Panc1 (cell line): Measurements from ENCODE around the gene ARID2. TPM values are rescaled to one million over a fixed set of nuclear protein-coding genes. Genes with fewer than 3 reads are reported as not detected.

Source experiments
- ATAC-seq: fragments of 200-7000 bp; cut with Tn5 transposase; 2 replicates; pipeline ENCODE4 v1.9.1; 2020; ENCODE audit warnings: mild to moderate bottlenecking, moderate library complexity
- BruUV-seq: library from RNA; stranded (reverse); fragments of 400-500 nt; replicated peaks from 2 replicates; lab custom pipeline; 2021; lab: Mats Ljungman, UMichigan
- CTCF ChIA-PET: fragments of 300-600 bp; sonication (Branson Sonifier 250); formaldehyde crosslinking; loops from one replicate; lab custom pipeline; 2022; ENCODE audit warnings: antibody characterized with exemption; lab: Charles Lee
- POLR2A ChIA-PET: fragments of 300-600 bp; sonication (Branson Sonifier 250); formaldehyde crosslinking; loops from one replicate; lab custom pipeline; 2022; ENCODE audit warnings: antibody characterized with exemption; lab: Charles Lee
- DNase-seq: peaks from one replicate; pipeline ENCODE4 v3.0.0-alpha.2; 2010; ENCODE audit warnings: low read depth, low spot score
- H3K27ac ChIP-seq: 2 replicates; pipeline ENCODE4 v1.5.1; 2011; ENCODE audit warnings: mild to moderate bottlenecking, low read length, inconsistent platforms
- H3K27me3 ChIP-seq: fragments of 200-500 bp; sonication (Bioruptor generic); 2 replicates; pipeline ENCODE4 v1.6.0; 2014; ENCODE audit warnings: low read length, inconsistent platforms; ENCODE audit not compliant: control insufficient read depth, insufficient read depth
- H3K36me3 ChIP-seq: fragments of 200-500 bp; sonication (Bioruptor generic); 2 replicates; pipeline ENCODE4 v1.5.1; 2014; ENCODE audit warnings: inconsistent platforms, mild to moderate bottlenecking, low read length, moderate library complexity; ENCODE audit not compliant: control insufficient read depth, insufficient read depth
- H3K4me1 ChIP-seq: 2 replicates; pipeline ENCODE4 v1.5.1; 2011; ENCODE audit warnings: inconsistent platforms, mild to moderate bottlenecking, low read length, moderate library complexity; ENCODE audit not compliant: control insufficient read depth, insufficient read depth
- H3K4me3 ChIP-seq, 2 experiments: 2 replicates each; pipeline ENCODE4 v1.5.1; 2011 to 2012; ENCODE audit warnings: low read depth in 2 of 2, low read length in 2 of 2, mild to moderate bottlenecking in 2 of 2, inconsistent platforms in 1 of 2, moderate library complexity in 1 of 2
- H3K9me3 ChIP-seq: fragments of 200-500 bp; sonication (Bioruptor generic); 2 replicates; pipeline ENCODE4 v1.5.1; 2014; ENCODE audit warnings: low read depth, mild to moderate bottlenecking, inconsistent platforms, low read length, moderate library complexity; ENCODE audit not compliant: control insufficient read depth, insufficient read depth
- CTCF ChIP-seq: fragments of 450-650 bp; IDR thresholded peaks from 2 replicates; pipeline ENCODE4 v1.5.1; 2017; ENCODE audit warnings: mild to moderate bottlenecking
- POLR2AphosphoS5 ChIP-seq: IDR thresholded peaks from 2 replicates; pipeline ENCODE4 v1.6.1; 2012; ENCODE audit warnings: mild to moderate bottlenecking, low read depth, low read length, moderate library complexity
- REST ChIP-seq, 2 experiments: IDR thresholded peaks; 2 replicates each; pipeline ENCODE4 v1.6.1; 2011 to 2012; ENCODE audit warnings: low read depth in 2 of 2, control low read depth in 1 of 2, low read length in 1 of 2, mild to moderate bottlenecking in 1 of 2, moderate library complexity in 1 of 2; ENCODE audit not compliant: insufficient read depth in 1 of 2
- SIN3A ChIP-seq: IDR thresholded peaks from 2 replicates; pipeline ENCODE4 v1.6.1; 2012; ENCODE audit warnings: low read depth, mild to moderate bottlenecking, low read length, moderate library complexity, borderline replicate concordance; ENCODE audit not compliant: insufficient read depth
- TCF7L2 ChIP-seq: IDR thresholded peaks from 2 replicates; pipeline ENCODE4 v1.6.1; 2011; ENCODE audit warnings: mild to moderate bottlenecking, low read depth, low read length, inconsistent platforms
- in situ Hi-C: cut with HindIII; loops from 2 replicates; pipeline ENCODE4 v1.10.0; 2016; ENCODE audit warnings: low sequenced_read_pairs, low pct_unique_long_range_greater_than_20kb
- intact Hi-C: fragments of 100-400 bp; cut with micrococcal nuclease; formaldehyde crosslinking; loops from one replicate; pipeline ENCODE4 v1.10.0; 2022; ENCODE audit not compliant: unreplicated experiment
- total RNA-seq: library from RNA; stranded (reverse); gene quantifications from one replicate; pipeline ENCODE4 v1.2.1, GENCODE V29; 2021; ENCODE audit not compliant: unreplicated experiment

ARID2 gene
- total RNA-seq, 1 experiment from 2014 or later: 39.5 TPM

GRCh38 chr12:45707241-45707857 lies 22.2 kb upstream of the ARID2 start:
- CTCF ChIA-PET: no interaction called here
- POLR2A ChIA-PET: no interaction called here
- no peaks in the 10 kb centered on the region for H3K9me3 ChIP-seq
- no peaks in the 10 kb centered on the region for H3K36me3 ChIP-seq
- intact Hi-C loops (no loop called here), in situ Hi-C loops (no loop called here)
- BruUV-seq: no TSS peak
- no peaks in the 10 kb centered on the region for H3K27me3 ChIP-seq
- no peak for DNase-seq
- no peak overlapping the region for H3K4me3 ChIP-seq
- no peak for ATAC-seq
- no peak for TF ChIP-seq POLR2AphosphoS5
- TF ChIP-seq TCF7L2: no peak
- TF ChIP-seq SIN3A: no peak
- TF ChIP-seq REST (IDR thresholded peaks at IDR 0.05; ENCODE audit: insufficient read depth in 1 of 2, low read depth in 2 of 2, low read length in 1 of 2): no peak
- no peak for TF ChIP-seq CTCF
- H3K4me1 ChIP-seq: no peaks in the 10 kb centered on the region
- H3K27ac ChIP-seq: no peak overlapping the region

GRCh38 chr12:45708363-45708762 lies 21.1 kb upstream of the ARID2 start:
- DNase-seq (no peak), ATAC-seq (no peak)
- TF ChIP-seq SIN3A: no peak
- TF ChIP-seq POLR2AphosphoS5: no peak
- TF ChIP-seq REST (IDR thresholded peaks at IDR 0.05; ENCODE audit: insufficient read depth in 1 of 2, low read depth in 2 of 2, low read length in 1 of 2): no peak
- no peak for TF ChIP-seq TCF7L2
- TF ChIP-seq CTCF: no peak
- Histone ChIP-seq H3K9me3 (no peaks in the 10 kb centered on the region), H3K4me1 (no peaks in the 10 kb centered on the region), H3K27ac (no peak overlapping the region), H3K4me3 (no peak overlapping the region), H3K27me3 (no peaks in the 10 kb centered on the region), H3K36me3 (no peaks in the 10 kb centered on the region)
- intact Hi-C loops (no loop called here), in situ Hi-C loops (no loop called here)
- CTCF ChIA-PET: no interaction called here
- BruUV-seq: no TSS peak
- POLR2A ChIA-PET: no interaction called here
